ENCODE measurements around the gene KATNB1.
"Not testable (repeated sequence)": the region's sequence is repeated elsewhere in the genome, so short reads cannot be mapped to it uniquely, and the experiment has no call there.

KATNB1 gene

DNA sequence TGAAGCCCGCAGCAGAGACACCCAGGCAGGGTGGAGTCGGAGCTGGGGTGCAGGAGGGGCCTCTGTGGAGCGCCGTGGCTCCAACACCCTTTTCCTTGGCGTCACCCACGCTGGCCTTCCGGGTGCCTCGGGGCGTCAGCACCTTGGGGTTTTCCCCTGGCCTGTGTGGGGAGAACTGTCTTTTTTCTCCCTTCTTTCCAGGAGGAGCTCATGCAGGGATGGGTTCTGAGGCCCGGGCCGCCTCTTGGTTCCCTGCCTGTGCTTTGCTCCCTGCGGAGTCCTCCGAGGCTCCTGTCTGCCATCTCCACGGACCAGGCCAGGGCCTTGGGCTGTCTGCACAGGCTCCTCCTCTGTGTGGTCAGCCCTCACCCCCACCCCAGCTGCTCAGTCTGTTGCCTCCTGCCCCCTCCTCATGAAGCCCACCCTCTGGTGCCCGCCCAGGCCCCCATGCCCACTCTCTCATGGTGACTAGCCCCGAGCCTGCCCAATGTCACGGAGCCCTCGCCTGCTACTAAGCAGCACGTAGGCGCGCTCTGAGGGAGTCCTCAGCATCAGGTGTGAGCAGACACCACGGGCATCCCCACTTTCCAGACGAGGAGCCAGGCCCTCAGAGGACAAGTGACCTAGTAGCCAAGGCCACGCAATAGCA is 5.0 kb downstream of the KATNB1 start:
- H3K36me3 Mint-ChIP-seq (ENCODE audit: low read depth) = peaks cover 16% of the 10 kb centered on the region
- DNase-seq = no peak
- peaks cover 17% of the 10 kb centered on the region for H3K4me1 Mint-ChIP-seq
- no peak overlapping the region for H3K27ac Mint-ChIP-seq
- no peak overlapping the region for H3K4me3 Mint-ChIP-seq
- H3K27me3 Mint-ChIP-seq = no peaks in the 10 kb centered on the region
- no peaks in the 10 kb centered on the region for H3K9me3 Mint-ChIP-seq
- no peak for ATAC-seq

DNA sequence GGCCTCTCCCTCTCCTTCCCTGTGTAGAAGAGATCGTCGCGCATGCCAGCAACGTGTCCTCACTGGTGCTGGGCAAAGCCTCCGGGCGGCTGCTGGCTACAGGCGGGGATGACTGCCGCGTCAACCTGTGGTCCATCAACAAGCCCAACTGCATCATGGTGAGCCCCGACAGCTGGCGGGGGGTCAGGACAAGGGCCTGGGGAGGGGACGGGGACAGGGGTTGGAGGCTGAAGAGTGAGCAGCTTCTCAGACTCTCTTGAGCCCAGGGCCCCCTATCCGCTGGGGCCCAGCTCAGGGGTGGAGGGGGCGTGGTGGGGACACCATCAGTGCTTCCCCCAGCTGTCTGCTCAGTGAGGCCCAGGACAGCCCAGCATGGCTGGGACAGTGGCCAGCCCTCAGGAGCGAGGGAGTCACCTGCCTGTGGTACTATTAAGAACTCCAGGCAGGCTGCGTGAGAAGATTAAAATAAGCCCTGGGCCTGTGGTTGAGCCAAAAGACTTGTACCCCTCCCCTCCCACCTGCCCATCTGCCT is 6.2 kb downstream of the KATNB1 start:
- DNase-seq (no peak), ATAC-seq (no peak)
- no peak overlapping the region for H3K4me3 Mint-ChIP-seq
- peaks cover 10% of the 10 kb centered on the region for H3K4me1 Mint-ChIP-seq
- no peak overlapping the region for H3K27ac Mint-ChIP-seq
- peaks cover 15% of the 10 kb centered on the region for H3K36me3 Mint-ChIP-seq (ENCODE audit: low read depth)
- H3K9me3 Mint-ChIP-seq = no peaks in the 10 kb centered on the region
- no peaks in the 10 kb centered on the region for H3K27me3 Mint-ChIP-seq

DNA sequence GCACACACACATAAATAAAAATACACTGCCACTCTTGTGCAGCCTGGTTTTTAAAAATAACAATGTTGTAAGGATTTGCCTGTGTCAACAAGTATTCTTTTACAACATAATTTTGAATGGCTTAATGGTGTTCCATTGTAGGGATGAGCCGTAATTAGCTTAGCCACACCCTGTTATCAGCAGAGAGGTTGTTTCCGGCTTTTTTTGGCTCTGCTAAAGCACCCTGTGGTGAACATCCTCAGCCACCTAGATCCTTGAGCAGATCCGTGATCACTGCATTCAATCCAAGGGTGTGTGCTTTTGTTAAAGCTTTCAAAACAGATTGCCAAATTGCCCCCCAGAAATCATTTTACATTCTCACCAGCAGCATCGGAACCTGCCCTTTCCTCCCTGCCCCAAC is 7.0 kb downstream of the KATNB1 start:
- peaks cover 11% of the 10 kb centered on the region for H3K36me3 Mint-ChIP-seq (ENCODE audit: low read depth)
- no peak overlapping the region for H3K4me3 Mint-ChIP-seq
- no peaks in the 10 kb centered on the region for H3K27me3 Mint-ChIP-seq
- no peak for ATAC-seq
- no peaks in the 10 kb centered on the region for H3K9me3 Mint-ChIP-seq
- no peak for DNase-seq
- no peak overlapping the region for H3K27ac Mint-ChIP-seq
- H3K4me1 Mint-ChIP-seq = peaks cover 2% of the 10 kb centered on the region

DNA sequence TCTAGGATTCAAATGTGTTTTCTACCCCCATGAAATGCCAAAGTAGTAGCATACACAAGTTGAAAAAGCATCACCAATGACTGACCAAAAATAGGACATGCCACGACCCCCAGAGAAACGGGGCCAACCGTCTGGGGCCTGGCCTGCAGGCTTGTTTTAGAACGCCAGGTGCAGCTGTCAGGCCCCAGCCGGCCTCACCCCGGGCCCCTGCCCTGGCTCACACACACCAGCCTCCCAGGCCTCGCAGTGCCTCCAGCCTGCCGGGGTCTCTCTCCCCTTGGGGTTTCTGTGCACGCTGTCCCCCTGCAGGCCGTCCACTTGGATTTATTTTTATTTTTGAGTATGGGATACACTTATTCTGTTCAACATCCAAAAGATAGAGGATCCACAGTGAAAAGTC is 7.9 kb downstream of the KATNB1 start:
- Mint-ChIP-seq H3K36me3 (ENCODE audit: low read depth) (peaks cover 9% of the 10 kb centered on the region), H3K4me1 (no peaks in the 10 kb centered on the region), H3K27me3 (no peaks in the 10 kb centered on the region), H3K9me3 (no peaks in the 10 kb centered on the region), H3K4me3 (no peak overlapping the region), H3K27ac (no peak overlapping the region)
- DNase-seq = no peak
- ATAC-seq = no peak

DNA sequence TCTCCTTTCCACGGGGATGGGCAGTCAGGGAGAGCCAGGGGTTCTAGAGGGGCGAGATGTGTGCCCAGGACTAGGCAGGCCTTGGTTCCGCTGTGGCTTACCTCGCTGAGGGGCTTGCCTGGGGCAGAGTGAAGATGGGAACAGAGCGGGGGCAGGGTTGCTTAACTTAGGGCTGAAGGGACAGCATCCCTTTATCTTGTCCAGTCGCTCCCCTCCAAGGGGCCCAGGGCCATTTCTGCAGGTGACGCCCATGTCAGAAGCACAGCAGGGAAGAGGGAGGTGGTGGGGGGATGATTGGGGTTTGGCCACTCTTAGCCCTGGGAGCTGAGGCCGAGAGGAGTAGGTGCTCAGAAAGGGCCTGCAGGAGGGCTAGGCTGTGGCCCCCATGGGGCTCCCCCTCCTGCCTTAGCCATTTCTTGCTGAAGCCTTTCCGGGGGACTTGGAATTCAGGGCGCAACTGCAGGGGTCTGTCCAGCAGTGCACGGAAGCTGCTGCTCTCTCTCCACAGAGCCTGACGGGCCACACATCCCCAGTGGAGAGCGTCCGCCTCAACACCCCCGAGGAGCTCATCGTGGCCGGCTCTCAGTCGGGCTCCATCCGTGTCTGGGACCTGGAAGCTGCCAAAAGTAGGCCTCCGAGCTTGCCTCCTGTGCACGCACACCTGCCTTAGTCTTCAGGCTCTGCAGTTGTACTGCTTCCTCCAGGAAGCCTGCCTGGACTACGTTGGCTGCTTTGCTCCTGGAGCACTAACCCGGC is 8.5 kb downstream of the KATNB1 start:
- Mint-ChIP-seq H3K36me3 (ENCODE audit: low read depth) (peaks cover 9% of the 10 kb centered on the region), H3K4me3 (no peak overlapping the region), H3K27me3 (no peaks in the 10 kb centered on the region), H3K9me3 (no peaks in the 10 kb centered on the region), H3K4me1 (no peaks in the 10 kb centered on the region), H3K27ac (no peak overlapping the region)
- ATAC-seq (no peak), DNase-seq (no peak)

DNA sequence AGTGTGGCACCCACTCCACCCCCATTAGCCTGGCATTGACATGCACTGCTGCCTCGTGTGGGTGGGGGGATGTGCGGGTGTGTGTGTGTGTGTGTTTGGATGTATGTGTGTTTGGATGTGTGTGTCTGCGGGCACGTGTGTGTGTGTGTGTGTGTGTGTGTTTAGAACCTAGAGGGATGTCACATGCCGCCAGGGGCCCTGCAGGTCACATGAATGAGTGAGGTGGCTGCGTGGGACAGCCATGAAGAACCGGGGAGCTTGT is 9.0 kb downstream of the KATNB1 start:
- ATAC-seq (no peak), DNase-seq (no peak)
- Mint-ChIP-seq H3K27ac (no peak overlapping the region), H3K4me3 (no peak overlapping the region), H3K4me1 (no peaks in the 10 kb centered on the region), H3K36me3 (ENCODE audit: low read depth) (peaks cover 9% of the 10 kb centered on the region), H3K27me3 (no peaks in the 10 kb centered on the region), H3K9me3 (no peaks in the 10 kb centered on the region)

DNA sequence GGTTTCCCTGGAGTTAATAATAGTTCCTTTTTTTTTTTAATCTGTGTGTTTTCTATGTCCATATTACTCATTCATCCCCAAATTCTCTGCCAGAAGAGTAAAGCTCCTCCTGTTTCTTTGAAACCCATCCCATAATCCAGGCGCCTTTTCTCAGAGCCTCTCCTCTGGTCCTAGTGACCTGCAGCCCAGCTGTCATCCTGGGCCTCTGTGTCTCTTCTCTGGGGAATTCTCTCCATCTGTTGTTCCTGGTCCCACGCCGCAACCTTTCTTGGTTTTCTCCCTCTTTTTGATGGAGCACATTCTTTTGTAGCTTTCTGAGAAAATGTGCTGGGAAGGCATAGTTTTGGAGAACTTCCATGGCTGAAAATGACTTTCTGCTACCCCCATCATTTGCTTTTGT is 10.2 kb downstream of the KATNB1 start:
- Mint-ChIP-seq H3K27ac (no peak overlapping the region), H3K27me3 (no peaks in the 10 kb centered on the region), H3K36me3 (ENCODE audit: low read depth) (peaks cover 11% of the 10 kb centered on the region), H3K4me3 (no peak overlapping the region), H3K9me3 (no peaks in the 10 kb centered on the region), H3K4me1 (no peaks in the 10 kb centered on the region)
- DNase-seq = no peak
- no peak for ATAC-seq

DNA sequence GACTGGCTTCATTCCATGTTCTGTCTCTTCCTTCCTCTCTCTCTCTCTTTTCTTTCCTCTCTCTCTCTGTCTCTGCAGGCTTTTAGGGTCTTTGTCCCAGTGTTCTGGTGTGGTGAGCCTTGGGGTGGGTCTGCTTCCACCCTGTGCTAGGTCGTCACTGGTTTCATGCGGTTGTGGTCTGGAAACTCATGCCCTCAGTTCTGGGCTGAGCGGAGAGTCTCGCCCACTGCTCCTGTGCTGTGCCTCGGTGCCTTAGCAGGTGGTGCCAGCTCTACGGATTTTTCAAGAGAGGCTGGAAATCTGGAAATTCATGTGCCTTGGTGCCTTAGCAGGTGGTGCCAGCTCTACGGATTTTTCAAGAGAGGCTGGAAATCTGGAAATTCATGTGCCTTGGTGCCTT is 10.7 kb downstream of the KATNB1 start:
- not testable (repeated sequence) for ATAC-seq; H3K27me3 Mint-ChIP-seq; H3K27ac Mint-ChIP-seq; H3K36me3 Mint-ChIP-seq (ENCODE audit: low read depth); H3K9me3 Mint-ChIP-seq; H3K4me3 Mint-ChIP-seq; H3K4me1 Mint-ChIP-seq; DNase-seq

DNA sequence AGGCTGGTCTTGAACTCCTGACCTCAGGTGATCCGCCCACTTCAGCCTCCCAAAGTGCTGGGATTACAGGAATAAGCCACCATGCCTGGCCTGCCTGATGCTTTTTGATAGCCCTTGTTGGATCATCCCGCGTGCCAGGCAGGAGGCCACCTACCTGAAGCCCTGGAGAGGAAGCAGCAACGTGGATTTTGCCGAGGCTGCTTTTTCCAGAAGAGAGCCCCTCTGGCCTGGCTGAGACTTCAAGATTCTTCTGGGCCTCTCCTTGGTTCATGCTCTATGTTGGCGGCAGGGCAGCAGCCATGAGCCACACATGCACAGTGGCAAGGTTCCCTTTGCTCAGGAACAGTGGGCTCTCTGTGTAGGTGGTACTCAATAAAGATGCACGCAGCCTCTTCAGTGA is 11.5 kb downstream of the KATNB1 start:
- H3K9me3 Mint-ChIP-seq = no peaks in the 10 kb centered on the region
- H3K36me3 Mint-ChIP-seq (ENCODE audit: low read depth) = peaks cover 8% of the 10 kb centered on the region
- no peak overlapping the region for H3K4me3 Mint-ChIP-seq
- H3K27ac Mint-ChIP-seq = no peak overlapping the region
- DNase-seq (no peak), ATAC-seq (no peak)
- no peaks in the 10 kb centered on the region for H3K4me1 Mint-ChIP-seq
- H3K27me3 Mint-ChIP-seq = no peaks in the 10 kb centered on the region

DNA sequence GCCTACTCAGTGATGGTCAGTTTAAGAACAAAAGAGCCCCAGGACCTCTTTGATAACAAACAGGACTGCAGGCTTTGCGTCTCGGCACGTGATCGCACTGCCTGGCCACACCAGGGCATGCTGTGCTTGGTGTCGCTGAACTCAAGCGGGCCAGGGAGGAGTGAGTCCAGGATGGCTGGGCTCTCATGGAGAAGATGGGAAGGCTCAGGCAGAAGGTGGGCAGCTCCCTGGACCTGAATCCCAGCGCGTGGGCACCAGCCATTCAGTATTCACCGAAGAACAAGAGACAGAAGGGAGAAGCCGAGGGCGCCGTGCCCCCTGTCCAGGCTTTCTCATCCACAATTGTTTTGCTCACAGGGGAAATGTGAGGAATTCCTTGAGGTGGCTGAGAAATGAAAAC is 11.9 kb downstream of the KATNB1 start:
- H3K27me3 Mint-ChIP-seq = no peaks in the 10 kb centered on the region
- peaks cover 8% of the 10 kb centered on the region for H3K36me3 Mint-ChIP-seq (ENCODE audit: low read depth)
- no peak overlapping the region for H3K27ac Mint-ChIP-seq

DNA sequence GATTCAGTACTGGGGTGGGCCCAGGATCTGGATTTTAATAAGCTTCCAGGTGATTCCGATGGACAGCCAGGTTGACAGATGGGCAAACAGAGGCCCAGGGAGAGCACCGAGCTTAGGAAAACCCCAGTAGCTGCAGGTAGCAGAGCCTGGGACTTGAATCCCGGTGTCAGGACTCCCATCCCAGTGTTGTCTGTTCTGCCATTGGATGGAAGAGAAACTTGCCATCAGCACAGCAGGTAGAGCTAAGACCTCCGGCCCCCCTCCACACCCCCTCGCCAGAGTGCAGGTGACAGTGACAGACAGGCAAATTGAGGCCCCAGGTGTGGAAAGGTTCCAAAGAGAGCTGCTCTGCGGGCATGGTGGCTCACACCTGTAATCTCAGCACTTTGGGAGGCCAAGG is 12.4 kb downstream of the KATNB1 start:
- Mint-ChIP-seq H3K4me1 (no peaks in the 10 kb centered on the region), H3K36me3 (ENCODE audit: low read depth) (peaks cover 5% of the 10 kb centered on the region), H3K9me3 (no peaks in the 10 kb centered on the region), H3K4me3 (no peak overlapping the region), H3K27me3 (no peaks in the 10 kb centered on the region), H3K27ac (no peak overlapping the region)
- DNase-seq (no peak), ATAC-seq (no peak)

More for the DNA sequence above, 11.9 kb downstream of the KATNB1 start:
- no peaks in the 10 kb centered on the region for H3K9me3 Mint-ChIP-seq
- no peaks in the 10 kb centered on the region for H3K4me1 Mint-ChIP-seq
- ATAC-seq = no peak
- no peak overlapping the region for H3K4me3 Mint-ChIP-seq
- no peak for DNase-seq

DNA sequence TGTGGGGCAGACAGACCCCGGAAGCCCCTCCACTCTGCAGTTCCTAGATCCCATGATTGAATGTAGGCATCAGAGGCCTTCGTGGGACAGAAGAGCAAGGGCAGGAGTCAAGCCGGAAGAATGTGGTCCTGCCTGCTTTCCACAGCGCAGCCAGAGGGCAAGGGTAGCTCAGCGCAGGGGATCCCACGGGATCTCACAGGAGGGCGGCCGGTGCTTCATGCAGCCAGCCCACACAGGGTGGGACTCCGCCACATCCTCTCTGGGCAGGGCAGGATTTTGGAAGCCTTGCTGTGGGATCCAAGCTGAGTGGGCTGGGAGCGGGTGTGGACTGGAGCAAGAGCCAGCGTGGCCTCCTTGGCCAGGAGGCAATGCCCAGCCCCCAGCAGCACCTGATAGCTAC is 13.0 kb downstream of the KATNB1 start:
- no peak for DNase-seq
- Mint-ChIP-seq H3K4me3 (no peak overlapping the region), H3K9me3 (no peaks in the 10 kb centered on the region), H3K4me1 (no peaks in the 10 kb centered on the region), H3K27me3 (no peaks in the 10 kb centered on the region), H3K27ac (no peak overlapping the region), H3K36me3 (ENCODE audit: low read depth) (peaks cover 5% of the 10 kb centered on the region)
- no peak for ATAC-seq

DNA sequence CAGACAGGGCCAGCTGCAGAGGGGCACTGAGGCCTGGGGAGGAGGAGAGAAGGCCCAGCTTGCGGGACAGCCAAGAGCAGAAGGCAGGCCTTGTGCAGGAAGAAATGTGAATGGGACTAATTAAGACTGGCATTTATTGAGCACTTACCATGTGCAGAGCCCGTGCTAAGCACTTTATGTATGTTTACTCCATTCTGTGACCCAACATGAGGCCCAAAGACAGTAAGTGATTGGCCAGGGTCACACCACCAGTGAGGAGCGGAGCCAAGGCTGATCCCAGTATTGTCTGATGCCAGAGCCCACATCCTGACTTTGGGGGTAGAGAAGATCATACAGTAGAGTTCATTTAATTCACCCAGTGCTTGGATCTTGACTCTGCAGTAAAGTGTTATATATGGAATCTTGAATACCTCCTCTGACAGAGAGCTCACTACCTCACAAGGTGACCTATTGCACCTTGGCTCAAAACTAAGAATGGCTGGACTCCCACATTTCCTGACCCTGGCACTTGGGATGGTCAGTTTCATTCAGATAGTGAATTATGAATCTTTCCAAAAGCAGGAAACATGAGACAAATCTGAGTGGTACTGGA is 13.6 kb downstream of the KATNB1 start:
- no peak for DNase-seq
- Mint-ChIP-seq H3K9me3 (no peaks in the 10 kb centered on the region), H3K4me1 (no peaks in the 10 kb centered on the region), H3K27ac (no peak overlapping the region), H3K36me3 (ENCODE audit: low read depth) (peaks cover 5% of the 10 kb centered on the region), H3K27me3 (no peaks in the 10 kb centered on the region), H3K4me3 (no peak overlapping the region)
- no peak for ATAC-seq

DNA sequence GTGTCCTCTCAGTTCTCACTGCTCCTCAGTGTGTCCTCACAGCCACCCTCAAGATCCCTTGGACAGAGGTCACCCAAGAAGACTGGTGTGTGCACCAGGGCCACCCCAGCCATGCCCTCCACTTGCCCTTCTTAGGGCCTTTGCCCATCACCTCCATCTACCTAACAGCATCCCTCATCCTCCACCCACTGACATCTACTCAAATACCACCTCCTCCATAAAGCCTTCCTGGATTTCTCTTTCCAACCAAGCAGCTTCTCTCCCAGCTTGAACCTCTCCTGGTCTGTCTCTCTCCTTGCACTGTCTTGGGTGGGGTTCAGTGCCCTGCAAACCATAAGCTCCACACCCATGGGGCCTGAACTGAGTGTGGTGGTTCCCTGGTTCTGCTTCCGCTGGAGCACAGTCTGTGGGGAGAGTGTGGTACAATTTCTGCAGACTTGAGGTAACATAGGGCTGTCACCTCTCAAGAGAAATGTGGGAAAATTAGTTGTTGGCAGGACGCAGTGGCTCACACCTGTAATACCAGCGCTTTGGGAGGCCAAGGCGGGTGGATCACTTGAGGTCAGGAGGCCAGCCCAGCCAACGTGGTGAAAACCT is 14.4 kb downstream of the KATNB1 start:
- no peak for DNase-seq
- ATAC-seq = no peak
- no peak overlapping the region for H3K27ac Mint-ChIP-seq
- no peaks in the 10 kb centered on the region for H3K4me1 Mint-ChIP-seq
- no peaks in the 10 kb centered on the region for H3K27me3 Mint-ChIP-seq
- H3K36me3 Mint-ChIP-seq (ENCODE audit: low read depth) = peaks cover 5% of the 10 kb centered on the region
- H3K9me3 Mint-ChIP-seq = no peaks in the 10 kb centered on the region
- H3K4me3 Mint-ChIP-seq = no peak overlapping the region
